Ascending aorta (tissue), 2 donors: ENCODE results near the gene CNOT6L. TPM values are rescaled to one million over a fixed set of nuclear protein-coding genes. Genes with fewer than 3 reads are reported as not detected.

ENCODE experiments used
- DNase-seq, 2 donors: peaks; one replicate each; pipeline ENCODE4 v3.0.0-alpha.2; 2019; ENCODE audit warnings: low spot score in 2 of 2
- H3K27ac ChIP-seq, 2 donors: fragments of 200-600 bp; sonication (generic); one replicate each; pipeline ENCODE4 v1.5.1; 2016 to 2017; ENCODE audit warnings: mild to moderate bottlenecking in 1 of 2
- H3K27me3 ChIP-seq: fragments of 200-600 bp; sonication (generic); one replicate; pipeline ENCODE4 v1.5.1; 2017
- H3K36me3 ChIP-seq, 2 donors: fragments of 200-600 bp; sonication (generic); one replicate each; pipeline ENCODE4 v1.5.1; 2016
- H3K4me1 ChIP-seq, 2 donors: fragments of 200-600 bp; sonication (generic); one replicate each; pipeline ENCODE4 v1.5.1; 2016 to 2017; ENCODE audit warnings: mild to moderate bottlenecking in 1 of 2
- H3K4me3 ChIP-seq, 2 donors: fragments of 200-600 bp; sonication (generic); one replicate each; pipeline ENCODE4 v1.5.1; 2016 to 2017; ENCODE audit warnings: mild to moderate bottlenecking in 1 of 2
- H3K9me3 ChIP-seq, 2 donors: fragments of 200-600 bp; sonication (generic); one replicate each; pipeline ENCODE4 v1.5.1; 2016
- CTCF ChIP-seq, 3 experiments: fragments of 200-600 bp in 2 of 3; fragments of 450-650 bp in 1 of 3; sonication (generic) in 2 of 3; IDR thresholded peaks; one replicate each; pipeline ENCODE4 v1.5.1; 2016 to 2019; ENCODE audit warnings: antibody characterized with exemption in 3 of 3, mild to moderate bottlenecking in 1 of 3, moderate library complexity in 1 of 3
- intact Hi-C: fragments of 100-400 bp; cut with DNase I; formaldehyde crosslinking; loops from one replicate; pipeline ENCODE4 v1.15.1; 2023
- total RNA-seq: library from RNA; depleted of rRNA; stranded (reverse); fragments of >200 nt; gene quantifications from one replicate; pipeline ENCODE4 v1.1.0, GENCODE V29; 2016

The CNOT6L gene
- total RNA-seq, 1 donor from 2014 or later = 13.1 TPM

- peaks cover 0 to 19% of the 10 kb centered on the region in 2 donors for H3K4me1 ChIP-seq
- H3K27ac ChIP-seq = peak overlapping the region; percentile 7 to 39
- TF ChIP-seq CTCF (IDR thresholded peaks at IDR 0.05) = no peak
- no peaks in the 10 kb centered on the region for H3K36me3 ChIP-seq
- no peak overlapping the region for H3K4me3 ChIP-seq
- peaks cover 0 to 4% of the 10 kb centered on the region in 2 donors for H3K9me3 ChIP-seq
- no peaks in the 10 kb centered on the region for H3K27me3 ChIP-seq
- no peak for DNase-seq
- intact Hi-C loops = no loop called here
Observed at GRCh38 chr4:77815636-77816035, 3.5 kb downstream of the CNOT6L start.

- intact Hi-C loops = no loop called here
- no peak for TF ChIP-seq CTCF (IDR thresholded peaks at IDR 0.05)
- H3K27ac ChIP-seq = no peak overlapping the region
- no peak for DNase-seq
- H3K36me3 ChIP-seq = no peaks in the 10 kb centered on the region
- peaks cover 0 to 11% of the 10 kb centered on the region in 2 donors for H3K4me1 ChIP-seq
- no peak overlapping the region for H3K4me3 ChIP-seq
- no peaks in the 10 kb centered on the region for H3K9me3 ChIP-seq
- H3K27me3 ChIP-seq = no peaks in the 10 kb centered on the region
Observed at GRCh38 chr4:77805840-77806239, 13.3 kb downstream of the CNOT6L start.

- H3K36me3 ChIP-seq = no peaks in the 10 kb centered on the region
- TF ChIP-seq CTCF (IDR thresholded peaks at IDR 0.05) = no peak
- no peak for DNase-seq
- H3K9me3 ChIP-seq = no peaks in the 10 kb centered on the region
- H3K4me3 ChIP-seq = no peak overlapping the region
- H3K27me3 ChIP-seq = no peaks in the 10 kb centered on the region
- intact Hi-C loops = no loop called here
- H3K27ac ChIP-seq = no peak overlapping the region
- H3K4me1 ChIP-seq = peaks cover 0 to 19% of the 10 kb centered on the region in 2 donors
Observed at GRCh38 chr4:77804471-77804870, 14.7 kb downstream of the CNOT6L start.

- no peak overlapping the region for H3K4me3 ChIP-seq
- H3K27me3 ChIP-seq = no peaks in the 10 kb centered on the region
- intact Hi-C loops = no loop called here
- no peak overlapping the region for H3K27ac ChIP-seq
- DNase-seq = no peak
- no peak for TF ChIP-seq CTCF (IDR thresholded peaks at IDR 0.05)
- H3K36me3 ChIP-seq = no peaks in the 10 kb centered on the region
- H3K4me1 ChIP-seq = peaks cover 0 to 26% of the 10 kb centered on the region in 2 donors
- H3K9me3 ChIP-seq = no peaks in the 10 kb centered on the region
Observed at GRCh38 chr4:77802402-77802801, 16.8 kb downstream of the CNOT6L start.

GRCh38 chr4:77801260-77801608 is 17.9 kb downstream of the CNOT6L start:
- peak overlapping the region in 1 of 2 donors; percentile 56 for H3K27ac ChIP-seq
- H3K9me3 ChIP-seq = no peaks in the 10 kb centered on the region
- H3K27me3 ChIP-seq = no peaks in the 10 kb centered on the region
- peaks cover 0 to 28% of the 10 kb centered on the region in 2 donors for H3K4me1 ChIP-seq
- intact Hi-C loops = no loop called here
- H3K36me3 ChIP-seq = no peaks in the 10 kb centered on the region
- H3K4me3 ChIP-seq = no peak overlapping the region
- DNase-seq = no peak
- TF ChIP-seq CTCF (IDR thresholded peaks at IDR 0.05) = no peak
